Liver (tissue), 9 donors: ENCODE data around the gene COL4A3. TPM values are rescaled to one million over a fixed set of nuclear protein-coding genes. Genes with fewer than 3 reads are reported as not detected.

ENCODE experiments used
- DNase-seq: peaks from one replicate; pipeline ENCODE4 v3.0.0-alpha.2; 2017; ENCODE audit warnings: low spot score
- H3K27ac ChIP-seq, 2 donors: one replicate each; pipeline ENCODE4 v1.7.0; 2013; ENCODE audit warnings: inconsistent platforms in 2 of 2, low read length in 2 of 2, control low read depth in 1 of 2, low read depth in 1 of 2, mild to moderate bottlenecking in 1 of 2
- H3K27me3 ChIP-seq, 4 donors: one replicate each; pipeline versions ENCODE4 v1.6.1 to v1.7.0; 2013; ENCODE audit warnings: low read length in 3 of 4, inconsistent platforms in 1 of 4, mild to moderate bottlenecking in 1 of 4, moderate library complexity in 1 of 4; ENCODE audit not compliant: control insufficient read depth in 4 of 4, insufficient read depth in 4 of 4
- H3K36me3 ChIP-seq, 4 donors: one replicate each; pipeline versions ENCODE4 v1.6.1 to v1.7.0; 2013; ENCODE audit warnings: low read length in 3 of 4, mild to moderate bottlenecking in 3 of 4, low read depth in 1 of 4, moderate library complexity in 1 of 4; ENCODE audit not compliant: control insufficient read depth in 4 of 4, insufficient read depth in 3 of 4
- H3K4me1 ChIP-seq, 4 donors: one replicate each; pipeline versions ENCODE4 v1.6.1 to v1.7.0; 2013; ENCODE audit warnings: low read length in 3 of 4, mild to moderate bottlenecking in 3 of 4, moderate library complexity in 1 of 4; ENCODE audit not compliant: control insufficient read depth in 4 of 4, insufficient read depth in 4 of 4
- H3K4me3 ChIP-seq, 3 donors: one replicate each; pipeline versions ENCODE4 v1.6.1 to v1.7.0; 2013; ENCODE audit warnings: low read length in 3 of 3, control low read depth in 1 of 3, low read depth in 1 of 3, mild to moderate bottlenecking in 1 of 3
- H3K9ac ChIP-seq, 2 donors: one replicate each; pipeline ENCODE4 v1.7.0; 2013; ENCODE audit warnings: low read length in 2 of 2, mild to moderate bottlenecking in 2 of 2, moderate library complexity in 2 of 2, control low read depth in 1 of 2, low read depth in 1 of 2
- H3K9me3 ChIP-seq, 4 donors: one replicate each; pipeline versions ENCODE4 v1.6.1 to v1.7.0; 2013; ENCODE audit warnings: low read length in 3 of 4; ENCODE audit not compliant: control insufficient read depth in 4 of 4
- ATF3 ChIP-seq: IDR thresholded peaks from 2 replicates; pipeline ENCODE4 v1.6.1; 2016; ENCODE audit warnings: antibody characterized with exemption
- EGR1 ChIP-seq, 2 donors: IDR thresholded peaks; 2 replicates each; pipeline ENCODE4 v1.6.1; 2016 to 2018; ENCODE audit warnings: antibody characterized with exemption in 2 of 2, low read depth in 2 of 2
- FOXA1 ChIP-seq: IDR thresholded peaks from 2 replicates; pipeline ENCODE4 v1.6.1; 2016; ENCODE audit warnings: antibody characterized with exemption
- HNF4A ChIP-seq, 2 donors: conservative IDR thresholded peaks; 2 replicates each; pipeline ENCODE4 v1.6.1; 2016; ENCODE audit warnings: antibody characterized with exemption in 2 of 2, mild to moderate bottlenecking in 2 of 2
- HNF4G ChIP-seq: IDR thresholded peaks from 2 replicates; pipeline ENCODE4 v1.6.1; 2016; ENCODE audit warnings: antibody characterized with exemption
- MAX ChIP-seq: IDR thresholded peaks from 2 replicates; pipeline ENCODE4 v1.6.1; 2016; ENCODE audit warnings: antibody characterized with exemption
- NR2F2 ChIP-seq: IDR thresholded peaks from 2 replicates; pipeline ENCODE4 v1.6.1; 2016; ENCODE audit warnings: antibody characterized with exemption
- RAD21 ChIP-seq, 2 donors: IDR thresholded peaks; 2 replicates each; pipeline ENCODE4 v1.6.1; 2016; ENCODE audit warnings: antibody characterized with exemption in 2 of 2, mild to moderate bottlenecking in 2 of 2
- RXRA ChIP-seq, 2 donors: IDR thresholded peaks; 2 replicates each; pipeline ENCODE4 v1.6.1; 2017 to 2018; ENCODE audit warnings: antibody characterized with exemption in 2 of 2, mild to moderate bottlenecking in 1 of 2
- SP1 ChIP-seq: IDR thresholded peaks from 2 replicates; pipeline ENCODE4 v1.6.1; 2018; ENCODE audit warnings: antibody characterized with exemption, mild to moderate bottlenecking
- TAF1 ChIP-seq: conservative IDR thresholded peaks from 2 replicates; pipeline ENCODE4 v1.6.1; 2016; ENCODE audit warnings: antibody characterized with exemption, mild to moderate bottlenecking
- YY1 ChIP-seq: IDR thresholded peaks from 2 replicates; pipeline ENCODE4 v1.6.1; 2016; ENCODE audit warnings: antibody characterized with exemption, mild to moderate bottlenecking
- WGBS: extraction: QIAGEN DNeasy Blood & Tissue Kit; methylation state at CpG from one replicate; pipeline ENCODE4 v1.1.7; 2013; 5-methylcytosine and 5-hydroxymethylcytosine counted together
- polyA plus RNA-seq, 2 donors: library from polyadenylated mRNA; stranded (reverse) in 1 of 2; unstranded in 1 of 2; fragments of 200-250 nt in 1 of 2; fragments of >200 nt in 1 of 2; fragmentation: Nextera tagmentation in 1 of 2; extraction: Ambion mirVana in 1 of 2; gene quantifications; one replicate each; pipeline versions ENCODE4 v1.2.1 to v1.2.3, GENCODE V29; 2013 to 2015
- total RNA-seq, 2 donors: library from RNA; depleted of rRNA; stranded (reverse); fragments of >200 nt; gene quantifications; one replicate each; pipeline ENCODE4 v1.2.3, GENCODE V29; 2014
- TF ChIP-seq, protein P1 (sequence below): fragments of 150-350 bp; IDR thresholded peaks from 2 replicates; pipeline ENCODE4 v1.5.1; 2017; ENCODE audit warnings: improper control_type of control experiment, low read depth, low read length; ENCODE audit not compliant: missing input control
- TF ChIP-seq, protein P2 (sequence below): IDR thresholded peaks from 2 replicates; pipeline ENCODE4 v1.6.1; 2016; ENCODE audit warnings: antibody characterized with exemption
- TF ChIP-seq, protein P3 (sequence below): IDR thresholded peaks from 2 replicates; pipeline ENCODE4 v1.6.1; 2016; ENCODE audit warnings: antibody characterized with exemption, mild to moderate bottlenecking
- donor health status: healthy.
- donor health status: healthy.
- donor health status: healthy.
- donor health status: healthy.
- donor health status: healthy.

Gene COL4A3
- total and polyA plus RNA-seq, 4 donors: 0.05 to 2.3 (median 0.35) TPM

DNA sequence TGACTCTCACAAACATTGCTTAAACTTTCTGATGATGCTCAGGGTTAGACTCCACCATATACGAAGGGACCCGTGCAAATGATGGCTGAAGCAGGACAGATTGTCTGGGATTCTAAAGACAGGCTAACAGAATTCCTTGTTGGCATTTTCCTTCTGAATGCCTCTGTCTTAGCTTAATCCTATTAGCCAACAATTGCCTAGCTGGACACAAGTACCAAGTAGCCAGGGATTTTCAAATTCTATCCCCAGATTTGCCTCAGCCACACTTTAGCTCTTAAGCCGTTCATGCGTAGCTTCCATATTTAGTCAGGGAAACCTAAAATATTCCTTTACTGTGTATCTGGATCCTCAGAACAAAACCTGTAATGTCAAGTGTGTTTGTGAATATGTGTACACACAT, 40.0 kb downstream of the COL4A3 start:
- no peak overlapping the region for H3K9ac ChIP-seq
- no peaks in the 10 kb centered on the region for H3K9me3 ChIP-seq
- H3K27me3 ChIP-seq: no peaks in the 10 kb centered on the region
- no peaks in the 10 kb centered on the region for H3K4me1 ChIP-seq
- TF ChIP-seq, protein P1, sequence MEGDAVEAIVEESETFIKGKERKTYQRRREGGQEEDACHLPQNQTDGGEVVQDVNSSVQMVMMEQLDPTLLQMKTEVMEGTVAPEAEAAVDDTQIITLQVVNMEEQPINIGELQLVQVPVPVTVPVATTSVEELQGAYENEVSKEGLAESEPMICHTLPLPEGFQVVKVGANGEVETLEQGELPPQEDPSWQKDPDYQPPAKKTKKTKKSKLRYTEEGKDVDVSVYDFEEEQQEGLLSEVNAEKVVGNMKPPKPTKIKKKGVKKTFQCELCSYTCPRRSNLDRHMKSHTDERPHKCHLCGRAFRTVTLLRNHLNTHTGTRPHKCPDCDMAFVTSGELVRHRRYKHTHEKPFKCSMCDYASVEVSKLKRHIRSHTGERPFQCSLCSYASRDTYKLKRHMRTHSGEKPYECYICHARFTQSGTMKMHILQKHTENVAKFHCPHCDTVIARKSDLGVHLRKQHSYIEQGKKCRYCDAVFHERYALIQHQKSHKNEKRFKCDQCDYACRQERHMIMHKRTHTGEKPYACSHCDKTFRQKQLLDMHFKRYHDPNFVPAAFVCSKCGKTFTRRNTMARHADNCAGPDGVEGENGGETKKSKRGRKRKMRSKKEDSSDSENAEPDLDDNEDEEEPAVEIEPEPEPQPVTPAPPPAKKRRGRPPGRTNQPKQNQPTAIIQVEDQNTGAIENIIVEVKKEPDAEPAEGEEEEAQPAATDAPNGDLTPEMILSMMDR: no peak
- no peak for TF ChIP-seq HNF4A (conservative IDR thresholded peaks at IDR 0.05)
- TF ChIP-seq, protein P2, sequence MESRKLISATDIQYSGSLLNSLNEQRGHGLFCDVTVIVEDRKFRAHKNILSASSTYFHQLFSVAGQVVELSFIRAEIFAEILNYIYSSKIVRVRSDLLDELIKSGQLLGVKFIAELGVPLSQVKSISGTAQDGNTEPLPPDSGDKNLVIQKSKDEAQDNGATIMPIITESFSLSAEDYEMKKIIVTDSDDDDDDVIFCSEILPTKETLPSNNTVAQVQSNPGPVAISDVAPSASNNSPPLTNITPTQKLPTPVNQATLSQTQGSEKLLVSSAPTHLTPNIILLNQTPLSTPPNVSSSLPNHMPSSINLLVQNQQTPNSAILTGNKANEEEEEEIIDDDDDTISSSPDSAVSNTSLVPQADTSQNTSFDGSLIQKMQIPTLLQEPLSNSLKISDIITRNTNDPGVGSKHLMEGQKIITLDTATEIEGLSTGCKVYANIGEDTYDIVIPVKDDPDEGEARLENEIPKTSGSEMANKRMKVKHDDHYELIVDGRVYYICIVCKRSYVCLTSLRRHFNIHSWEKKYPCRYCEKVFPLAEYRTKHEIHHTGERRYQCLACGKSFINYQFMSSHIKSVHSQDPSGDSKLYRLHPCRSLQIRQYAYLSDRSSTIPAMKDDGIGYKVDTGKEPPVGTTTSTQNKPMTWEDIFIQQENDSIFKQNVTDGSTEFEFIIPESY: no peak
- TF ChIP-seq TAF1: no peak
- no peak for TF ChIP-seq ATF3
- no peak for TF ChIP-seq YY1
- no peak for TF ChIP-seq SP1
- no peak for TF ChIP-seq RXRA (IDR thresholded peaks at IDR 0.05)
- no peak for TF ChIP-seq FOXA1
- no peak for TF ChIP-seq NR2F2
- no peak for TF ChIP-seq EGR1 (IDR thresholded peaks at IDR 0.05; ENCODE audit: low read depth in 2 of 2)
- TF ChIP-seq RAD21 (IDR thresholded peaks at IDR 0.05): no peak
- TF ChIP-seq, protein P3, sequence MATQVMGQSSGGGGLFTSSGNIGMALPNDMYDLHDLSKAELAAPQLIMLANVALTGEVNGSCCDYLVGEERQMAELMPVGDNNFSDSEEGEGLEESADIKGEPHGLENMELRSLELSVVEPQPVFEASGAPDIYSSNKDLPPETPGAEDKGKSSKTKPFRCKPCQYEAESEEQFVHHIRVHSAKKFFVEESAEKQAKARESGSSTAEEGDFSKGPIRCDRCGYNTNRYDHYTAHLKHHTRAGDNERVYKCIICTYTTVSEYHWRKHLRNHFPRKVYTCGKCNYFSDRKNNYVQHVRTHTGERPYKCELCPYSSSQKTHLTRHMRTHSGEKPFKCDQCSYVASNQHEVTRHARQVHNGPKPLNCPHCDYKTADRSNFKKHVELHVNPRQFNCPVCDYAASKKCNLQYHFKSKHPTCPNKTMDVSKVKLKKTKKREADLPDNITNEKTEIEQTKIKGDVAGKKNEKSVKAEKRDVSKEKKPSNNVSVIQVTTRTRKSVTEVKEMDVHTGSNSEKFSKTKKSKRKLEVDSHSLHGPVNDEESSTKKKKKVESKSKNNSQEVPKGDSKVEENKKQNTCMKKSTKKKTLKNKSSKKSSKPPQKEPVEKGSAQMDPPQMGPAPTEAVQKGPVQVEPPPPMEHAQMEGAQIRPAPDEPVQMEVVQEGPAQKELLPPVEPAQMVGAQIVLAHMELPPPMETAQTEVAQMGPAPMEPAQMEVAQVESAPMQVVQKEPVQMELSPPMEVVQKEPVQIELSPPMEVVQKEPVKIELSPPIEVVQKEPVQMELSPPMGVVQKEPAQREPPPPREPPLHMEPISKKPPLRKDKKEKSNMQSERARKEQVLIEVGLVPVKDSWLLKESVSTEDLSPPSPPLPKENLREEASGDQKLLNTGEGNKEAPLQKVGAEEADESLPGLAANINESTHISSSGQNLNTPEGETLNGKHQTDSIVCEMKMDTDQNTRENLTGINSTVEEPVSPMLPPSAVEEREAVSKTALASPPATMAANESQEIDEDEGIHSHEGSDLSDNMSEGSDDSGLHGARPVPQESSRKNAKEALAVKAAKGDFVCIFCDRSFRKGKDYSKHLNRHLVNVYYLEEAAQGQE: no peak
- TF ChIP-seq MAX: no peak
- no peak for DNase-seq
- no peak overlapping the region for H3K27ac ChIP-seq
- H3K4me3 ChIP-seq: no peak overlapping the region
- H3K36me3 ChIP-seq: no peaks in the 10 kb centered on the region
- 93% methylated on average over 4 of the region's 4 CpGs for WGBS

DNA sequence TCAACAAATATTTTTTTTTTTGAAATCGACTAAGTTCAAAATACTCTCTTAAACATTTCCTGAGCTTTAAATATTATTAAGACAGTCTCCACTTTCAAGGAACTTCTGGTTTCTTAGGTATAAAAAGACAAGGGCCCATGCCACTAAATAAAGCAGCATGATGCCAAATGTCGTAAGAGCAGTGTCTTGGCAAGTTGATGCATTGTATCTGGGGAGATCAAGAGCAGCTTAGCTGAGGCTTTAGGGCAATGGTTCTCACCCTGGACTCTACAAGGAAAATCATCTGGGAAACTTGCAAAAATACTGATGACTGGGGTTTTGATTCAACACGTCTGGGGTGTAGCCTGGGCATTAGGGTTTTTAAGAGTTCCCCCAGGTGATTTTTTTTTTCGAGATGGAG, 41.3 kb downstream of the COL4A3 start:
- no peaks in the 10 kb centered on the region for H3K9me3 ChIP-seq
- no peak overlapping the region for H3K4me3 ChIP-seq
- no peaks in the 10 kb centered on the region for H3K36me3 ChIP-seq
- H3K27me3 ChIP-seq: no peaks in the 10 kb centered on the region
- 82% methylated on average over 4 of the region's 4 CpGs for WGBS
- TF ChIP-seq EGR1 (IDR thresholded peaks at IDR 0.05; ENCODE audit: low read depth in 2 of 2) (no peak), YY1 (no peak), HNF4G (no peak), HNF4A (conservative IDR thresholded peaks at IDR 0.05) (no peak), RXRA (IDR thresholded peaks at IDR 0.05) (no peak), RAD21 (IDR thresholded peaks at IDR 0.05) (no peak)
- TF ChIP-seq, protein P2: no peak
- TF ChIP-seq, protein P3: no peak
- DNase-seq: no peak
- H3K27ac ChIP-seq: no peak overlapping the region
- no peaks in the 10 kb centered on the region for H3K4me1 ChIP-seq
- H3K9ac ChIP-seq: no peak overlapping the region
